GM19043 (cell line): ENCODE results near the gene ALOX15B.

Source experiments
- ATAC-seq: cut with Tn5 transposase; IDR thresholded peaks from one replicate; pipeline ENCODE4 v1.9.1; 2021; ENCODE audit warnings: low read depth; ENCODE audit not compliant: unreplicated experiment

Gene ALOX15B

GRCh38 chr17:8038954-8039610, at the start of gene ALOX15B:
ALOX15B (plus strand) TSS chr17:8039059; CDS start chr17:8039156, 97 bp downstream.
- ATAC-seq: no peak

DNA sequence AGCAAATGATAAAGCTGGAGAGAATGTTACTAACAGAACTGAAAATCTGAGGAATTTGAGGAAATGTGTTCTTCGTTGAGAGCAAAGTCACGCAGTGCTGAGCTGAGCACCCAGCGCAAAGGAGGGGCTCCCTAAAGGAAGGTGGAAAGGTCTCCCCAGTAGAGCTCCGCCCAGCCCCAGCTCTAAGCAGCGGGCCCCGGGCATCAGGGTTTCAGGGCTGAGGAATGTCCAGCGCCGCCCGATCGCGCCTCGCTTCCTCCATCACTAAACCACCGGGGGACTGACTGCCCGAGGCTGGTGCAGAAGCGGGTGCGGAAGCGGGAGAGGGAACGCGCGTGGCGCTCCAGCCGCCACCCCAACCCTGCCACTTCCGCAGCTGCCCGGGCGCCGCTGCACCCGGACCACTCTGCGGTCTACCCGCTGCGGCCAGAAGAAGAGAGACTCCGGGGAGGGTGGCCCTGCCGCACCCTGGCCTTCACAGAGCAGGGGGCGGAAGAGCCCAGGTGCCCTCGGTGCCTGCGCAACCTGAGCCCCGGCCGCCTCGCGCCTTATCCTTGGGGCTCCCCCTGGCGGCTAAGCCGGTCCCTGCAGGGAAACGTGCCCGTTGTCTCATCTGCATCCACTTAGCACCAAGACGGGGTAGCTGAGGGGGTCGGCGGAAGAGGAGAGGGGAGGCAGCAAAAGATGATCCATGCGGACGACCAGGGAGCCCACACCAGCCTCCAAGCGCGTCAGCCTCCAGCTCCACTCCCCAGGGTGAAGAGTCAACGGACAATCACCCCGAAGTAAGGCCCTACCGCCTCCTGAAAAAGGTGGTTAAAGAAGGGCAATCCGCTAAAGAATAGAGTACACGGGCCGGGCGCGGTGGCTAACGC, 48.8 kb upstream of the ALOX15B start:
- peak; percentile 61 for ATAC-seq

GRCh38 chr17:7992516-7992915, 46.3 kb upstream of the ALOX15B start:
- no peak for ATAC-seq

GRCh38 chr17:7992924-7993323, 45.9 kb upstream of the ALOX15B start:
- no peak for ATAC-seq

DNA sequence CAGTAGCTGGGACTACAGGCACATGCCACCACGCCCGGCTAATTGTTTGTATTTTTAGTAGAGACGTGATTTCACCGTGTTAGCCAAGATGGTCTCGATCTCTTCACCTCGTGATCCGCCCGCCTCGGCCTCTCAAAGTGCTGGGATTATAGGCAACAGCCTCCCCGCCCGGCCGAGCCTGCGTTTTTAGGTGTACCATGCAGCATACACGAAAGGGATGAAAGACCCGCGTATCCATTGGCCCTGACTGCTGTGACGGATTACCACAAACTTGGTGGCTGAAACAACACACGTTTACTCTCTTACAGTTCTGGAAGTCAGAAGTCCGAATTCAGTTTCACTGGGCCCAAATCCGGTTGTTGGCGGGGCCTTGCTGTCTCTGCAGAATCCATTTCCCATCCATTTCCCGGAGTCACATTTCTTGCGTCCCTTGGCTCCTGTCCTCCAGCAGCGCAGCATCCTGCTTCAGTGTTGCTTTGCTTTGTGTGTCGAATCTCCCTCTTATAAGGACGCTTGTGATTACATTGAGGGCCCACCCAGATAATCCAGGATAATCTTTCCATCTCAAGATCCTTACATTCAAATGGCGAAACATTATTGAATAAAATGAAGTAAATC, 44.8 kb upstream of the ALOX15B start:
- no peak for ATAC-seq

GRCh38 chr17:7995724-7996123, 43.1 kb upstream of the ALOX15B start:
- ATAC-seq: no peak

- no peak for ATAC-seq
Measured at GRCh38 chr17:7997186-7997585, 41.7 kb upstream of the ALOX15B start.

DNA sequence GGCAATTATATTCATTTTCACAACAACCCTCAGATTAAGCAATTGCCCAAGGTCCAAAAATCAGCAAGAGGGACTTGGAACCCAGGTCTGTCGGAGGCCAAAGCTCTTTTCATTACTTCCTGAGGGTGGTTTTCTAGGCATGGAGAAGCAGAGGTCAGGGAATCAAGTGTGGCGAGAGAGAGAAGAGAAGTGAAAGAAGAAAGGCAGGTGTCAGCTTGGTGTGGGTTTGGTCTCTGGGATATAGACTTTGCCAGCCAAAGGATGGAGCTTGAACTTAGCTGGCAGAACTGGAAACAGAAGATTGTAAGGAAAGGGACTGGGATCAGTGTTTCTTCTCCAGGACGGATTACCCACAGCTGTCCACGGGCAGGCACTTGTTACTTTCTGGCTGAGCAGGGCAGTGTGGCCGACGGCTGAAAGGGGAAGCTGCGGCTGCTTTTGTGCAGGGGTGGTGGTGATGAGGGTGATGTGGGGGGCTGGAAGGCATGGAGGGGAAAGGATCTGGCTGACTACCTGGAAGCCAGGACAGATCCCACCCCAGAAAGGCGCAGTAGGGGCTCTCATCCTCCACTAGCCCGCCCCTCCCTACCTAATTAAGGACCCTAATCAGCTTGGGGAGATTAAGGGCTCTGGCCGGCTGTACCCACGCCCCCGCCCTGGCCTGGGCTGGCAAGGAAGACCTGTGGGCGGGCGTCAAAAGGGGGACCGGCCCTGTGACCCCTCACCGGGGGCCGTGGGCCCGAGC, 36.7 kb upstream of the ALOX15B start, which contains the start of gene GUCY2D:
TSS of gene GUCY2D (plus strand) at position 640 of the 745 bp plus-strand sequence. CDS start 433 bp downstream, outside the sequence.
- no peak for ATAC-seq

DNA sequence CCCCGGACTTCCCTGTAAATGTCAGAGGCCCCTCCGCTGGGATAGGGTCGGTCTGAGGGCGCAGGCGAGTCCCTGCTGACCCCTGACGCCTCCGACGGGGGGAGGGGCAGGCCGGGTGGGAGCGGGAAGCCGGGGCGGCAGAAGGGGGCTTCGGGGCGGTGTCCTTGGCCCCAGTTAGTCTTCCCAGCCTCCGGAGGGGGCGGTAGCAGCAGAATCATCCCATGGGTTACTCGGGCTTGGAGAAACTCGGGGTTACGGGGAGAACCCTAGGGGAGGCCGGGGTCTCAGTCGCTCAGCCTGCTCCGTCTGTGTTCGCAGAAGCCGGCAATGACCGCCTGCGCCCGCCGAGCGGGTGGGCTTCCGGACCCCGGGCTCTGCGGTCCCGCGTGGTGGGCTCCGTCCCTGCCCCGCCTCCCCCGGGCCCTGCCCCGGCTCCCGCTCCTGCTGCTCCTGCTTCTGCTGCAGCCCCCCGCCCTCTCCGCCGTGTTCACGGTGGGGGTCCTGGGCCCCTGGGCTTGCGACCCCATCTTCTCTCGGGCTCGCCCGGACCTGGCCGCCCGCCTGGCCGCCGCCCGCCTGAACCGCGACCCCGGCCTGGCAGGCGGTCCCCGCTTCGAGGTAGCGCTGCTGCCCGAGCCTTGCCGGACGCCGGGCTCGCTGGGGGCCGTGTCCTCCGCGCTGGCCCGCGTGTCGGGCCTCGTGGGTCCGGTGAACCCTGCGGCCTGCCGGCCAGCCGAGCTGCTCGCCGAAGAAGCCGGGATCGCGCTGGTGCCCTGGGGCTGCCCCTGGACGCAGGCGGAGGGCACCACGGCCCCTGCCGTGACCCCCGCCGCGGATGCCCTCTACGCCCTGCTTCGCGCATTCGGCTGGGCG, 35.9 kb upstream of the ALOX15B start:
- no peak for ATAC-seq

- ATAC-seq: no peak
Measured at GRCh38 chr17:8003594-8004181, 35.2 kb upstream of the ALOX15B start.

GRCh38 chr17:8004899-8005298, 34.0 kb upstream of the ALOX15B start:
- ATAC-seq: no peak

GRCh38 chr17:8005357-8005756, 33.5 kb upstream of the ALOX15B start:
- ATAC-seq: no peak

DNA sequence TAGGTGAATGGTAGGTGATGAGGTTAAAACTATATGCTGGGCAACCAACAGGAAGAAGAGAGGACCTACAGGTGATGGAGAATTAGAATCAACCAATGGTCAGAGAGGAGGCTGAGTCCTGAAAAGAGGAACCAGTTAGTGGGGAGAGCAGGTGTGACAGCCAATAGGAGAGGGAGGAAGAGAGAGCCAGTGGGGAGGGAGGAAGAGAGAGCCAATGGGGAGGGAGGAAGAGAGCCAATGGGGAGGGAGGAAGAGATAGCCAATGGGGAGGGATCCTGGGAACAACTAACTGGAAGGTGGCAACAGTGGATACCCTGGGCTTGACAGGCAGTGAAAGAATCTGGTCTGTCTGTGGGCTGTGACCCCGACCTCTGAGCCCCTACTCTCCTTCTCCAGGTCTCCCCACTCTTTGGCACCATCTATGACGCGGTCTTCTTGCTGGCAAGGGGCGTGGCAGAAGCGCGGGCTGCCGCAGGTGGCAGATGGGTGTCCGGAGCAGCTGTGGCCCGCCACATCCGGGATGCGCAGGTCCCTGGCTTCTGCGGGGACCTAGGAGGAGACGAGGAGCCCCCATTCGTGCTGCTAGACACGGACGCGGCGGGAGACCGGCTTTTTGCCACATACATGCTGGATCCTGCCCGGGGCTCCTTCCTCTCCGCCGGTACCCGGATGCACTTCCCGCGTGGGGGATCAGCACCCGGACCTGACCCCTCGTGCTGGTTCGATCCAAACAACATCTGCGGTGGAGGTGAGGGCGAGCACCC, 32.7 kb upstream of the ALOX15B start:
- ATAC-seq: no peak

DNA sequence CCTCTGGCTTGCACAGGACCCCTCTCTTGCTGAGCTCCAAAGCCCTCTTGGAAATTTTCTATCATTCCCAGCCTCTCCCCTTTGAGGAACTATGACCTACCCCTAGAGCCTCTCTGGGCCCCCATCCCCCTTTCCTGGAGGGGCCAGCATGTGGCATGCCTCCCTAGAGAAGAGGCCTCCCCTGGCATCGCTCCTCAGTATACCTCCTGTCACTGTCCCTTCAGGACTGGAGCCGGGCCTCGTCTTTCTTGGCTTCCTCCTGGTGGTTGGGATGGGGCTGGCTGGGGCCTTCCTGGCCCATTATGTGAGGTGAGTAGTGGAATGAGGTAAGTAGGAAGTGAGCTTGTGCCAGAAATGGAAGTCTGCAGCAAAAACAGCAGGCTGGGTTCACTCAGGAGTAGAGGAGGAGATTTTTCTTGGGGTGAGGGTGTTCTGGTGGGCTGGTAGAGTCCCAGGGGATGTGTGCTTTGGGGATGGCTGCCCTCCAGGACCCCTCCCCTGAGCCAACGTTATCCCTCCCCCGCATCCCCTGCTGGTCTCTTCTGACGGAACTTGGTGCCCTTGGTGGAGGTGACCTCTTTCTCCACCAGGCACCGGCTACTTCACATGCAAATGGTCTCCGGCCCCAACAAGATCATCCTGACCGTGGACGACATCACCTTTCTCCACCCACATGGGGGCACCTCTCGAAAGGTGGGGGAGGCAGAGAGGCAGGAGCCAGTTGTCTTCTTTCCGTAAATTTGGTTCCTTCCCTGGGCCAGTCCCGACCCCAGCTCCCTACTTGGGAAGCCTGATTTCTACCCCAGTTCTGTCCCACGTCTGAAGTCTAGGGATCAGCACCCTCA, 31.8 kb upstream of the ALOX15B start:
- no peak for ATAC-seq

GRCh38 chr17:8007836-8008235, 31.0 kb upstream of the ALOX15B start:
- no peak for ATAC-seq

GRCh38 chr17:8012045-8012580, 26.7 kb upstream of the ALOX15B start:
- ATAC-seq: no peak

DNA sequence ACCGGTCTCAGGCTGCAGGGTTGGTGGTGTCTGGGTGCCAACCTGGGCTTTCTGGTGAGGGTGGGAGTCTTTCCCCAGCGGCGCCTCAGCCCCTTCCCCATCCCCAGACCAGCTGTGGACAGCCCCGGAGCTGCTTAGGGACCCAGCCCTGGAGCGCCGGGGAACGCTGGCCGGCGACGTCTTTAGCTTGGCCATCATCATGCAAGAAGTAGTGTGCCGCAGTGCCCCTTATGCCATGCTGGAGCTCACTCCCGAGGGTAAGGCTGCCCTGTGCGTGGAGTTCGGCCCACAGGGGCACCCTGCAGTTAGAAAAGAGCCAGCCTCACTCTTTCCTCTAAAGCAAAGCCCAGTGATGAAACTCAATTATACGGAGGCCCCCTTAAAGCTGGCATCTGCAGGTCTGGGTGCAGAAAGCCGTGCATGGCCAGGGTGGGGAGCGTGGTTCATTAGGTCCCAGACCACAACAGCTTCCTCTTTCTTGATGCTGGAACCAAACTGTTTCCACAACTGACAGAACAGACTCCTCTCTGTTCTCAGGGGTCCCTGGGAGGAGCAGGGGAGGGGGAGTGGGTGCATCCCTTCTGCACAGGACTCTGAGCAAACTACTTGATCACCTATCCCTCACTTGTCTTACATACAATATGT, 25.7 kb upstream of the ALOX15B start:
- ATAC-seq: no peak
